Measurements from ENCODE around the gene PAK5. TPM values are rescaled to one million over a fixed set of nuclear protein-coding genes. Genes with fewer than 3 reads are reported as not detected.

Gene PAK5
- total and polyA plus RNA-seq, 2 of the 13 experiments (the other 11 are each of a cell fraction or from before 2014, with no cell fraction given): not detected

- TF ChIP-seq ZNF101 (CRISPR knock-in tag; IDR thresholded peaks at IDR 0.05; ENCODE audit: borderline replicate concordance, low read depth): no peak
- no peak for TF ChIP-seq SP1 (IDR thresholded peaks at IDR 0.05)
- TF ChIP-seq SP1 (CRISPR knock-in tag; IDR thresholded peaks at IDR 0.05): no peak
- TF ChIP-seq, protein P1, sequence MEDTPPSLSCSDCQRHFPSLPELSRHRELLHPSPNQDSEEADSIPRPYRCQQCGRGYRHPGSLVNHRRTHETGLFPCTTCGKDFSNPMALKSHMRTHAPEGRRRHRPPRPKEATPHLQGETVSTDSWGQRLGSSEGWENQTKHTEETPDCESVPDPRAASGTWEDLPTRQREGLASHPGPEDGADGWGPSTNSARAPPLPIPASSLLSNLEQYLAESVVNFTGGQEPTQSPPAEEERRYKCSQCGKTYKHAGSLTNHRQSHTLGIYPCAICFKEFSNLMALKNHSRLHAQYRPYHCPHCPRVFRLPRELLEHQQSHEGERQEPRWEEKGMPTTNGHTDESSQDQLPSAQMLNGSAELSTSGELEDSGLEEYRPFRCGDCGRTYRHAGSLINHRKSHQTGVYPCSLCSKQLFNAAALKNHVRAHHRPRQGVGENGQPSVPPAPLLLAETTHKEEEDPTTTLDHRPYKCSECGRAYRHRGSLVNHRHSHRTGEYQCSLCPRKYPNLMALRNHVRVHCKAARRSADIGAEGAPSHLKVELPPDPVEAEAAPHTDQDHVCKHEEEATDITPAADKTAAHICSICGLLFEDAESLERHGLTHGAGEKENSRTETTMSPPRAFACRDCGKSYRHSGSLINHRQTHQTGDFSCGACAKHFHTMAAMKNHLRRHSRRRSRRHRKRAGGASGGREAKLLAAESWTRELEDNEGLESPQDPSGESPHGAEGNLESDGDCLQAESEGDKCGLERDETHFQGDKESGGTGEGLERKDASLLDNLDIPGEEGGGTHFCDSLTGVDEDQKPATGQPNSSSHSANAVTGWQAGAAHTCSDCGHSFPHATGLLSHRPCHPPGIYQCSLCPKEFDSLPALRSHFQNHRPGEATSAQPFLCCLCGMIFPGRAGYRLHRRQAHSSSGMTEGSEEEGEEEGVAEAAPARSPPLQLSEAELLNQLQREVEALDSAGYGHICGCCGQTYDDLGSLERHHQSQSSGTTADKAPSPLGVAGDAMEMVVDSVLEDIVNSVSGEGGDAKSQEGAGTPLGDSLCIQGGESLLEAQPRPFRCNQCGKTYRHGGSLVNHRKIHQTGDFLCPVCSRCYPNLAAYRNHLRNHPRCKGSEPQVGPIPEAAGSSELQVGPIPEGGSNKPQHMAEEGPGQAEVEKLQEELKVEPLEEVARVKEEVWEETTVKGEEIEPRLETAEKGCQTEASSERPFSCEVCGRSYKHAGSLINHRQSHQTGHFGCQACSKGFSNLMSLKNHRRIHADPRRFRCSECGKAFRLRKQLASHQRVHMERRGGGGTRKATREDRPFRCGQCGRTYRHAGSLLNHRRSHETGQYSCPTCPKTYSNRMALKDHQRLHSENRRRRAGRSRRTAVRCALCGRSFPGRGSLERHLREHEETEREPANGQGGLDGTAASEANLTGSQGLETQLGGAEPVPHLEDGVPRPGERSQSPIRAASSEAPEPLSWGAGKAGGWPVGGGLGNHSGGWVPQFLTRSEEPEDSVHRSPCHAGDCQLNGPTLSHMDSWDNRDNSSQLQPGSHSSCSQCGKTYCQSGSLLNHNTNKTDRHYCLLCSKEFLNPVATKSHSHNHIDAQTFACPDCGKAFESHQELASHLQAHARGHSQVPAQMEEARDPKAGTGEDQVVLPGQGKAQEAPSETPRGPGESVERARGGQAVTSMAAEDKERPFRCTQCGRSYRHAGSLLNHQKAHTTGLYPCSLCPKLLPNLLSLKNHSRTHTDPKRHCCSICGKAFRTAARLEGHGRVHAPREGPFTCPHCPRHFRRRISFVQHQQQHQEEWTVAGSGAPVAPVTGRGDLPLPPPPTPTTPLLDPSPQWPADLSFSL (CRISPR knock-in tag; IDR thresholded peaks at IDR 0.05): no peak
- no peak for TF ChIP-seq RARG (CRISPR knock-in tag; IDR thresholded peaks at IDR 0.05; ENCODE audit: low read depth)
- TF ChIP-seq ZNF446 (CRISPR knock-in tag; IDR thresholded peaks at IDR 0.05): no peak
- no peak for TF ChIP-seq HNRNPUL1 (IDR thresholded peaks at IDR 0.05; ENCODE audit: low read depth, low read length)
- TF ChIP-seq GATAD1 (CRISPR knock-in tag; IDR thresholded peaks at IDR 0.05): no peak
Observed at GRCh38 chr20:9488063-9488462, 350.8 kb downstream of the PAK5 start (continued).

Other genes with a start within 250 kb of the PAK5 start
- gene ANKEF1, start 195.9 kb upstream of the PAK5 start, total RNA-seq (2016; rRNA removed; fragmentation: Illumina TruSeq; extraction: Trizol): 8.6 and 11.8 TPM in 2 replicates
- gene ANKEF1, start 195.9 kb upstream of the PAK5 start, polyA plus RNA-seq (2011; rRNA removed): 3.0 and 3.1 TPM in 2 replicates